HCT116 (cell line): ENCODE data around the gene NEURL1. TPM values are rescaled to one million over a fixed set of nuclear protein-coding genes. Genes with fewer than 3 reads are reported as not detected.

ENCODE experiments used
- ATAC-seq: fragments of 200-7000 bp; cut with Tn5 transposase; 2 replicates; pipeline ENCODE4 v1.9.1; 2020; ENCODE audit warnings: mild to moderate bottlenecking, moderate library complexity
- BruUV-seq: library from RNA; stranded (reverse); fragments of 400-500 nt; replicated peaks from 2 replicates; lab custom pipeline; 2021; lab: Mats Ljungman, UMichigan
- CTCF ChIA-PET: fragments of 300-600 bp; sonication (Branson Sonifier 250); formaldehyde crosslinking; loops from one replicate; lab custom pipeline; 2021; ENCODE audit warnings: antibody characterized with exemption; lab: Charles Lee
- POLR2A ChIA-PET: fragments of 300-600, 350-600 bp; sonication (Branson Sonifier 250); formaldehyde crosslinking; loops from one replicate; lab custom pipeline; 2021; ENCODE audit warnings: antibody characterized with exemption; lab: Charles Lee
- RAD21 ChIA-PET, 2 experiments: fragments of 300-600 bp; sonication (Branson Sonifier 250); formaldehyde crosslinking; loops; one replicate each; lab custom pipeline; 2023; ENCODE audit warnings: low total read pairs in 2 of 2; ENCODE audit not compliant: uncharacterized antibody in 2 of 2, unreplicated experiment in 2 of 2, low non-redundant PET in 1 of 2; lab: Charles Lee
- DNase-seq: peaks from one replicate; pipeline ENCODE4 v3.0.0-alpha.2; 2010; ENCODE audit warnings: low read depth, low spot score
- H2AFZ ChIP-seq: fragments of 200-600 bp; shearing (Covaris generic), sonication (generic); 2 replicates; pipeline ENCODE4 v1.6.1; 2017; ENCODE audit warnings: low read depth, mixed run types, mixed read lengths, antibody characterized with exemption, low read length; ENCODE audit not compliant: poor library complexity, severe bottlenecking
- H3K27ac ChIP-seq: 2 replicates; pipeline ENCODE4 v1.5.1; 2012; ENCODE audit warnings: low read depth, low read length
- H3K27me3 ChIP-seq: fragments of 200-600 bp; sonication (generic); 2 replicates; pipeline ENCODE4 v1.6.1; 2016; ENCODE audit warnings: mixed run types, low read length, mixed read lengths; ENCODE audit not compliant: insufficient read depth
- H3K36me3 ChIP-seq, 2 experiments: fragments of 200-500 bp in 1 of 2; fragments of 200-600 bp in 1 of 2; sonication (Bioruptor generic) in 1 of 2; sonication (generic) in 1 of 2; 2 replicates each; pipeline versions ENCODE4 v1.5.1 to v1.6.1; 2014 to 2016; ENCODE audit warnings: low read length in 2 of 2, inconsistent platforms in 1 of 2, mixed read lengths in 1 of 2, mixed run types in 1 of 2; ENCODE audit not compliant: insufficient read depth in 2 of 2, control insufficient read depth in 1 of 2
- H3K4me1 ChIP-seq, 2 experiments: fragments of 200-600 bp in 1 of 2; sonication (generic) in 1 of 2; 2 replicates each; pipeline versions ENCODE4 v1.5.1 to v1.6.1; 2012 to 2017; ENCODE audit warnings: low read length in 2 of 2, inconsistent platforms in 1 of 2, mild to moderate bottlenecking in 1 of 2, mixed read lengths in 1 of 2, mixed run types in 1 of 2, moderate library complexity in 1 of 2; ENCODE audit not compliant: insufficient read depth in 2 of 2, control insufficient read depth in 1 of 2
- H3K4me2 ChIP-seq: fragments of 200-600 bp; sonication (generic); 2 replicates; pipeline ENCODE4 v1.6.1; 2017; ENCODE audit warnings: mixed run types, low read length, mixed read lengths
- H3K4me3 ChIP-seq, 2 experiments: fragments of 200-600 bp in 1 of 2; sonication (generic) in 1 of 2; replicated peaks in 1 of 2; 2 replicates each; pipeline ENCODE4 v1.5.1; 2011 to 2016; ENCODE audit warnings: low read length in 2 of 2, control low read depth in 1 of 2, low read depth in 1 of 2, mild to moderate bottlenecking in 1 of 2, mixed read lengths in 1 of 2, mixed run types in 1 of 2
- H3K79me2 ChIP-seq: fragments of 200-600 bp; sonication (generic); 2 replicates; pipeline ENCODE4 v1.6.1; 2017; ENCODE audit warnings: mild to moderate bottlenecking, mixed run types, low read length, moderate library complexity, mixed read lengths; ENCODE audit not compliant: insufficient read depth
- H3K9ac ChIP-seq: fragments of 200-600 bp; sonication (generic); 2 replicates; pipeline ENCODE4 v1.6.1; 2016; ENCODE audit warnings: low read length, mixed read lengths
- H3K9me2 ChIP-seq: fragments of 200-600 bp; sonication (generic), shearing (Covaris generic); 2 replicates; pipeline ENCODE4 v1.6.1; 2017; ENCODE audit warnings: mixed run types, mild to moderate bottlenecking, moderate library complexity; ENCODE audit not compliant: insufficient read depth
- H3K9me3 ChIP-seq, 2 experiments: fragments of 200-500 bp in 1 of 2; fragments of 200-600 bp in 1 of 2; sonication (Bioruptor generic) in 1 of 2; sonication (generic) in 1 of 2; 2 replicates each; pipeline ENCODE4 v1.6.1; 2014 to 2017; ENCODE audit warnings: low read length in 2 of 2, mixed read lengths in 2 of 2, inconsistent platforms in 1 of 2, low read depth in 1 of 2, mild to moderate bottlenecking in 1 of 2, mixed run types in 1 of 2, moderate library complexity in 1 of 2; ENCODE audit not compliant: control insufficient read depth in 1 of 2, insufficient read depth in 1 of 2
- H4K20me1 ChIP-seq: fragments of 200-600 bp; sonication (generic), shearing (Covaris generic); 2 replicates; pipeline ENCODE4 v1.6.1; 2017; ENCODE audit warnings: mixed run types, mild to moderate bottlenecking, moderate library complexity; ENCODE audit not compliant: insufficient read depth
- POLR2A ChIP-seq: IDR thresholded peaks from 2 replicates; pipeline ENCODE4 v1.7.0; 2011; ENCODE audit warnings: borderline replicate concordance; ENCODE audit not compliant: insufficient read depth, insufficient read length; ENCODE audit errors: extremely low read depth
- RAD21 ChIP-seq: IDR thresholded peaks from 2 replicates; pipeline ENCODE4 v1.6.1; 2012; ENCODE audit warnings: low read depth, mild to moderate bottlenecking
- REST ChIP-seq: IDR thresholded peaks from 2 replicates; pipeline ENCODE4 v1.6.1; 2012; ENCODE audit warnings: low read depth
- SRF ChIP-seq: IDR thresholded peaks from 2 replicates; pipeline ENCODE4 v1.6.1; 2012; ENCODE audit warnings: low read depth
- ZNF274 ChIP-seq: fragments of 200-500 bp; sonication (Bioruptor generic); IDR thresholded peaks from 2 replicates; pipeline ENCODE4 v1.6.1; 2014; ENCODE audit warnings: mild to moderate bottlenecking, low read depth, low read length, inconsistent platforms
- intact Hi-C: fragments of 100-400 bp; cut with micrococcal nuclease; formaldehyde crosslinking; loops from 2 replicates; pipeline ENCODE4 v1.10.0; 2022
- total RNA-seq: library from RNA; stranded (reverse); gene quantifications from one replicate; pipeline ENCODE4 v1.2.1, GENCODE V29; 2021; ENCODE audit not compliant: unreplicated experiment
- TF ChIP-seq, protein P1 (sequence below): IDR thresholded peaks from 2 replicates; pipeline ENCODE4 v1.6.1; 2012

Gene NEURL1
- total RNA-seq, 1 experiment from 2014 or later = 1.4 TPM

DNA sequence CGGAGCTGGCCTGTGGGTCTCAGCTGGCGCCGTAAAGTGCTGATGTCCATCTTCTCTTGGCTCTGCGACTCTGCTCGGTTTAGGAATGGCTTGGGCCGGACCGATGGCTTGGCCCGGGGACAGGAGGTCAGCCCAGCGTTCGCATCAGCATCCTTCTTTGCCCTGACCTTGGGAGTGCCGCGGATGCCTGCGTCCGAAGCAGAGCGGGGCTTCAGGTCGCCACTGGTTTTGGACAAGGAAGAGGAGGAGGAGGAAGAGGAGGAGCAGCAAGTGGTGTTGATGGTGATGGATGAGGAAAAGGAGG lies 109.3 kb downstream of the NEURL1 start (continued):
- TF ChIP-seq REST = no peak

GRCh38 chr10:103603382-103603781 lies 109.9 kb downstream of the NEURL1 start:
- CTCF ChIA-PET = no interaction called here

More at GRCh38 chr10:103603382-103603781, 109.9 kb downstream of the NEURL1 start:
- no peaks in the 10 kb centered on the region for H4K20me1 ChIP-seq
- ATAC-seq (no peak), DNase-seq (no peak)
- H3K4me1 ChIP-seq = peaks cover 0 to 5% of the 10 kb centered on the region in 2 experiments; a peak in 2 of 4 replicates
- H3K27me3 ChIP-seq = no peaks in the 10 kb centered on the region
- H3K27ac ChIP-seq = no peak overlapping the region
- intact Hi-C loops = no loop called here
- TF ChIP-seq SRF (no peak), REST (no peak), RAD21 (no peak), POLR2A (no peak), ZNF274 (no peak)
- TF ChIP-seq, protein P1, sequence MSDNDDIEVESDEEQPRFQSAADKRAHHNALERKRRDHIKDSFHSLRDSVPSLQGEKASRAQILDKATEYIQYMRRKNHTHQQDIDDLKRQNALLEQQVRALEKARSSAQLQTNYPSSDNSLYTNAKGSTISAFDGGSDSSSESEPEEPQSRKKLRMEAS = no peak
- no peaks in the 10 kb centered on the region for H3K9me3 ChIP-seq
- no peak overlapping the region for H3K9ac ChIP-seq
- no peaks in the 10 kb centered on the region for H3K9me2 ChIP-seq
- RAD21 ChIA-PET = no interaction called here
- H3K79me2 ChIP-seq = no peaks in the 10 kb centered on the region
- no peak overlapping the region for H3K4me2 ChIP-seq
- no TSS peak for BruUV-seq
- POLR2A ChIA-PET = no interaction called here
- H3K4me3 ChIP-seq = no peak overlapping the region
- H3K36me3 ChIP-seq = no peaks in the 10 kb centered on the region
- no peak overlapping the region for H2AFZ ChIP-seq
